ELF-1 (cell line): ENCODE data around the gene METRNL.

Experiments
- DNase-seq: peaks from one replicate; pipeline ENCODE4 v3.0.0-alpha.2; 2016; ENCODE audit warnings: low read depth, low spot score

METRNL gene

DNA sequence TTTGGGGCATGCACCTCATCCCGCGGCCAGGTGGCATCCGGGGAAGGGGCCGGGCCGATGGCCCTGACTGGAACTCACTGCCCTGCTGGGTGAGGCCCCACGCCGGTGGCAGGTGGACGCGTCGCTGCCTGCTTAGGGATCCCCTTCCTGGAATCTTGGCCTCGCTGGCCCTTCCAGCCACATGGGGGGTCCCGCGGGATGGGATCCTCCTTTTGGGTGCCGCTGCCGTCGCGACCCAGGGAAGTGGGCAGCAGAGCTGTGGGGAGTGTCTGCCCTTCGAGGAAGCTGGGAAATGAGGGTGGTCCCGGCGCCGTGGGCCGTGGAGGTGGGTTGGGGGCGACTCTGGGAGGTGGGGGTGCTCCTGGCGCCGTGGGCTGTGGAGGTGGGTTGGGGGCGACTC is 12.8 kb downstream of the METRNL start:
- no peak for DNase-seq

DNA sequence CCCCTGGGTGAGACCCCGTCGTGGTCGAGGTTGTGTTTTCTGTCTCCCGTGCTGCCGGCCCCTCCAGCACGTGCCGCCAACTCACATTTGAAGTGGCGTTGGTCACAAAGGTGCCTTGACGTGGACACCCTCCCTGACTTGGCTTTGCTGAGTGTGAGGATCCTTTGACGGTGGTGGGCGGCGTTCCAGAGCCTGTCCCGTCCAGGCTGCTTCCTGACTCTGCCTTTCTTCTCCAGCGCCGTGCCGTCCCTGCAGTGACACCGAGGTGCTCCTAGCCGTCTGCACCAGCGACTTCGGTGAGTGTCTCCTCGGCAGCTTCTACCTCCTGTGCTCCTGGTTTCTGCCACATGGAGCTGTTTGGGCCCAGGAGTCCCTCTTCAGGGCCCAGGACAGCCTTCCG is 13.5 kb downstream of the METRNL start:
- no peak for DNase-seq

DNA sequence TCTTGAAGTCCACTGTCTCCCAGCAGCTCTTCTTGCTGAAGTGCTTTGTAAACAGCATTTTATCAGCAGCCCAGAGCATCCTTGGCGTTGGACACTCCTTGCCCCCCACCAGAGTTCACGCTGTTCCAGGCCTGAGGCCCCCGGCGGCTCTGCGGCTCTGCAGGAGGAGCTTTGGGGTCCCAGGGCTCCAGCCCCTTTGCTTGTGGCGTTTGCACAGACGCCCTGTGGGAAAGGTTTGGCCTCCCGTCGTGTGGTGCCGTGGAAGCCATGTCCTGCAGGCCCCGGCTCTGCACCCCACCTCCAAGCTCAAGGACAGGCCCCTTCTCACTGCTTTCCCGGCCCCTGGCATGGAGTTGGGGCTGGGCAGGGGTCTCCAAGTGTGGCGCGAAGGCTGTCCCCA is 14.1 kb downstream of the METRNL start:
- DNase-seq, result no peak

- no peak for DNase-seq
Measured at GRCh38 chr17:83094291-83094690, 14.9 kb downstream of the METRNL start.

- no peak for DNase-seq
Measured at GRCh38 chr17:83095016-83095415, 15.6 kb downstream of the METRNL start.

DNA sequence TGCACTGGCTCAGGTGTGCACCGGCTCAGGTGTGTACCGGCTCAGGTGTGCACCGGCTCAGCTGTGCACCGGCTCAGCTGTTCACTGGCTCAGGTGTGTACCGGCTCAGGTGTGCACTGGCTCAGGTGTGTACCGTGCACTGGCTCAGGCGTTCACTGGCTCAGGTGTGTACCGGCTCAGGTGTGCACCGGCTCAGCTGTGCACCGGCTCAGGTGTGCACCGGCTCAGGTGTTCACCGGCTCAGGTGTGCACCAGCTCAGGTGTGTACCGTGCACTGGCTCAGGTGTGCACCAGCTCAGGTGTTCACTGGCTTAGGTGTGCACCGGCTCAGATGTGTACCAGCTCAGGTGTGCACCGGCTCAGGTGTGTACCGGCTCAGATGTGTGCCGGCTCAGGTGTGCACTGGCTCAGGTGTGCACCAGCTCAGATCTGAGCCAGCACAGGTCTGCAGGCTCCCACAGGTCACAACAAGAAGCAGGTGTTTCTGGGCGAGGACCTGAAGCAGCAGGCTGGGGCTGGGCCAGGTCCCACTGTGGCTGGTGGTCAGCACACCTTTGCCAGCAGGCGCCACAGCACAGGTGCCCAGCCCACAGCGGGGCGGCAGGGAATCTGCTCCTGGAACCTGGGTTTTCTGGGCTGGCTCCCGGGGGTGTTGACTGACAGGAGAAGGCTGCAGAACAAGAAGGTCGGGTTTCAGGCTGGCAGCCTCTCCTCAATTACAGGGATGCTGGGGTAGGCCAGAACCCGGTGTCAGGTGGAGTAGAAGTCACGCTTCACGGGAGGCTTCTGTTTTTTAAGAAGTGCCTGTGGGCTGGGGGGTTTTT is 17.2 kb downstream of the METRNL start:
- peak; percentile 70 for DNase-seq

DNA sequence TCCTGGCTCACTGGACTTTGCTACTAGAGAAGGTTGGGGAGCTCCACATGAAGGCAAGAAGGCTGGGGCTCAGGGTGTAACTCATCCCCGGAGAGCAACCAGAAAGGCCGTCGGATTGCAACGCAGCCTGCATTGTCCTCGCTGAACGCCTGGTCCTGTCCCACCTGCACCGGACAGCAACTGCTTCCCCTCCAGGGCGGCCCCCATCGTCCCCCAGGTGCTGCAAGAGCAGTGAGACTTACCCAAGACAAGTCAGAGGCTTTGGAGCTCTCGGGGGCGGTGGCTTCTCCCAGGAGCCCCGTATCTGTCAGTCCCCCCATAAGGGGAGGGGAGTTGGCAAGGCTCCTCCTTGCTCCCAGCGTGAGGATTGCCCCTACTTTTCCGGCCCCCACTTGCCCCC is 18.4 kb downstream of the METRNL start:
- DNase-seq, result no peak

GRCh38 chr17:83098241-83099085 is 19.1 kb downstream of the METRNL start:
- DNase-seq, result no peak

DNA sequence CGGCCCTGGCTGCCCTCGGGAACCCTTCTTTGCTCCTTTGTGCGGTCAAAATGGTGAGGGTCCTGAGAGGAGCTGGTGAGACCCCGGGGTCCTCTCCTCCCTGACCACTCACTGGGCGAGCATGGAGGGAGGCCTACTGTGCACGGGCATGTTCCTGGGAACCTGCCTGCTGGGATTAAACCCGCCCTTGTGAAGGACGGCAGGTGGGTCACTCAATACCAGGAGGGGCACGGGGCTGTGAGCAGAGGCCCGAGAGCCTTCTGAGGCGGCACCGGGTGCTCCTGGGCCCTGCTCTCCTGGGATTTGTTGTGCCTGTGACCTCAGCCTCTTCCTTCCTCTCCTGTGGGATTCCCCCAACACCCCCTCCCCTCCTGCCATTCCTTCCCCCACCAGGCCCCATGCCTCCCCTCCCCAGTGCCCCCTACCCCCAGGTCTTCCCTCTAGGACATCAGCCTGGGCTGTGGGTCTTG is 19.7 kb downstream of the METRNL start:
- no peak for DNase-seq

DNA sequence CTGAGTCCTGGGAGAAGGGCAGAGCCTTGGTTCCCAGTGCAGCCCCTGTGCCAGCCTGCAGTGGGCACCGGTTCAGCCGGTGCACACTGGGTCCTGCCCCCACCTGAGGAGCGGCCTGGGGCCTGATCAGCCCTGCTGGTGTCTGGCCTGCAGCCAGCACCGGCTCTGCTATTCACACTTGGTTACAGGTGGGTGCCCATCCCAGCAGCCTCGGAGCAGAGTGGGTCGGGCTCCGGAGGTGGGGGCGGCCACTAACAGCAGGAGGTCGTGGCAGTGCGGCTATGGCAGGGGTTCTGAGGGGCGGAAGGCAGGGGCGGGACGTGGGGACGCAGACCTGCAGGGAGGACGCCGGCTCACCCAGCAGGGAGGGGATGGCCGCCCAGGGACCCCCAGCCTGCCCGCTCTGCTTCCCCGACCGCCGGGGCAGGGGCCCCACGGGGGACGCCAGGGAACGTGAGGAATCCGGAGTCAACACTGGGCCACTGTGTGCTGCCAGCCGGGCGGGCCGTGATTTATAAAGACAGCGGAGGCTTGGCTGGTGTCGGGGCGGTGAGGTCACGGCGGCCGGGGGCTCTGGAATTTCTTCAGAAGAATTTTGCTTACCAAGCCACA is 20.3 kb downstream of the METRNL start:
- no peak for DNase-seq

DNA sequence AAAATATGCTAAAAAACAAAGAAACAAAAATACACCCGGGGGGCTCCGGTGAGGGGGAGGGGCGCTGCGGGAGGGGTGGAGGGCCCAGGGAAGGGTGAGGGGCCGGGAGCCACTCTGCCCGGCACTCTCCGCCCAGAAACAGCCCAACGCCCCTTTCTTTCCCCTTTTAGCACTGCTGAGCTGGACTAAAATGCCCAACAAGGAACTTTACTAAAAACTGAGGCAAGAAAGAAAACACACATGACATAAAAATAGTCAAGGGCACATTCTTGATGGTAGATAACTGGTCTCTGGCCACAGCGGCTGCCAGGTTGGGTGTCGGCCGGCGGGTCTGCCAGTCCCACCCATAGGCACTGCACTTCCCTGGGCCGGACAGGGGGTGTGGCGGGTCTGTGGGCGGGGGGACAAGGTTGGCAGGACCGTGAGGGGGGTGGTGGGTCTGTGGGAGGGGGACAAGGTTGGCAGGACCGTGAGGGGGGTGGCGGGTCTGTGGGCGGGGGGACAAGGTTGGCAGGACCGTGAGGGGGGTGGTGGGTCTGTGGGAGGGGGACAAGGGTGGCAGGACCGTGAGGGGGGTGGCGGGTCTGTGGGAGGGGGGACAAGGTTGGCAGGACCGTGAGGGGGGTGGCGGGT is 20.9 kb downstream of the METRNL start:
- DNase-seq, result no peak

DNA sequence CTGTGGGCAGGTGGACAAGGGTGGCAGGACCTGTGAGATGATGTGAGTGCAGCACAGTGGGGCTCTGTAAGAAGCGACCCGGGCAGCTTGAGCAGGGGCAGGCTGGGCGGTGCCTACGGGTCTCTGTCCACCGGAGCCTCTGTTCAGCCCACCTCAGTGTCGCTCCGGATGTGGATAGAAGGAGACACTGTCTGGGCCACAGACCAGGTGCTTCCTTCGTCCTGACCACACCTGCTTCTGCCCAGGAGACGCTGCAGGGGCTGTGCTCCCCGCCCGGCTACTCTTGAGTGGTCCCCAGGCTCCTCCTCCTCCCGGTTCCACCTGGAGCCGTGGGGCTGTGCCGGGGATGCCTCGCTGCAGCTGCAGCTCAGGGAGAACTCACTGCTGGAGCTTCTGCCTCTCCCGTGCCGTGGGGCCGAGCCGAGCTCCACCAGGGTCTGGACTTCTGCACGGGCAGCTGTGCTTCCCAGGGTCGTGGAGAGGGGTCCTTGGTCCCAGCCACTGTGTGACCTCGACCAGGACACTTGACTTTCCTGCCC is 21.5 kb downstream of the METRNL start:
- DNase-seq, result no peak

GRCh38 chr17:83101805-83102480 is 22.5 kb downstream of the METRNL start:
- no peak for DNase-seq

DNA sequence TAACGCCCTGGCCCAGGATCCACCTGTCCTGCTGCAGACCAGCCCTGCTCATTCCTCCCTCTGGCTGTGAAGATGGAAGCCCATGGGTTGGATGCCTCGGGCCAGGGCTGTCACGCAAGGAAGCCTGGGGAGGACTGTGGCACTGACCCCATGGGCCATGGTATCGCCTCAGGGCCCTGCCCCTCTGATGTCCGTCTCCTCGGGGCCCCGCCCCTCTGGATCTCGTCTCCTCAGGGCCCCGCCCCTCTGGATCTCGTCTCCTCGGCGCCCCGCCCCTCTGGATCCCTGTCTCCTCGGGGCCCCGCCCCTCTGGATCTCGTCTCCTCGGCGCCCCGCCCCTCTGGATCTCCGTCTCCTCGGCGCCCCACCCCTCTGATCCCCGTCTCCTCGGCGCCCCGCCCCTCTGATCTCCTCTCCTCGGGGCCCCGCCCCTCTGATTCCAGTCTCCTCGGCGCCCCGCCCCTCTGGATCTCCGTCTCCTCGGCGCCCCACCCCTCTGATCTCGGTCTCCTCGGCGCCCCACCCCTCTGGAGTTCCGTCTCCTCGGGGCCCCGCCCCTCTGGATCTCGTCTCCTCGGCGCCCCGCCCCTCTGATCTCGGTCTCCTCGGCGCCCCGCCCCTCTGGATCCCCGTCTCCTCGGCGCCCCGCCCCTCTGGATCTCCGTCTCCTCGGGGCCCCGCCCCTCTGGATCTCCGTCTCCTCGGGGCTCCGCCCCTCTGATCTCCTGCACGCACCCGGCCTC is 24.0 kb downstream of the METRNL start:
- DNase-seq, result peak; percentile 64

GRCh38 chr17:83103943-83104311 is 24.5 kb downstream of the METRNL start:
- no peak for DNase-seq

DNA sequence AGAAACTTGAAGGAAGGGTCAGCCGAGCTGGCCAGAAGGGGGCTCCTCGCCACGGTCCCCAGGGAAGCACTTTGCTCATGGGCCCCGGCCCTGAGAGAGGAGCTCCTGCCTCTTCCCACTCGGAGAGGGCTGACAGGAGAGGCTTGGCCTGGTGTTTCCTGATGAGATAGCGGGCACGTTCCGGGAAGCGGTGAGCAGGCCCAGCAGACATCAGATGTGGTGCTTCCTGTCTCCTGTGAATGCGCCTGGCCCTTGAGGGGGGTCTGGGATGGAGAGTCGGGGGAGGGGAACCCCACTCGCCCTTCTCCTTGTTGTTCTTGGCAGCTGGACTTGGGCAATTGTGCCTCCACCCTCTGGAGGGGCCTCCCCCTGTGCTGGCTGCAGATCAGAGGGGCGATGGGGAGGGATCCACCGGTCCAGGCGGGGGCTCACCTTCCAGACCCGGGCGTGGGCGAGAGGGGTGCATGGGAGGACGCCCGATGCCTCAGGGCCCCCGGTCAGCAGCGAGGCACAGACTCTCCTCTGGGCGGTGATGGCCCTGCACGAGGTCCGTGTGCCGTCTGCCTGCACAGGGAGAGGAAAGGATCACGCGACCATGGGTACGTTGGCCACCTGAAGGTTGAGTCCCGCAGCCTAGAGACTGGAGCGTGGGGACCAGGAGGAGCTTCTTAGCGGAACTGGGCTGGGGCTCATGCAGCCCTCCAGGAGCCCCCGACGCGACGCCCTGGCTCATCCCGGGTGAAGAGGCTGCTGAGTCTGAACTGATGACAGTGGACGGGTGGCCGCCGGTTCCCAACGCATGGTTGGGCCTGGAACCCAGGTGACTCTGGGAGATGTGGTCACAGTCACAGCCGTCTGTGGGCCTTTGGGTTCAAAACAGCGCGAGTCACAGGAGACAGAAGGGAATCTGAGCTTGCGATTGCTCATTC is 25.4 kb downstream of the METRNL start:
- DNase-seq, result no peak

DNA sequence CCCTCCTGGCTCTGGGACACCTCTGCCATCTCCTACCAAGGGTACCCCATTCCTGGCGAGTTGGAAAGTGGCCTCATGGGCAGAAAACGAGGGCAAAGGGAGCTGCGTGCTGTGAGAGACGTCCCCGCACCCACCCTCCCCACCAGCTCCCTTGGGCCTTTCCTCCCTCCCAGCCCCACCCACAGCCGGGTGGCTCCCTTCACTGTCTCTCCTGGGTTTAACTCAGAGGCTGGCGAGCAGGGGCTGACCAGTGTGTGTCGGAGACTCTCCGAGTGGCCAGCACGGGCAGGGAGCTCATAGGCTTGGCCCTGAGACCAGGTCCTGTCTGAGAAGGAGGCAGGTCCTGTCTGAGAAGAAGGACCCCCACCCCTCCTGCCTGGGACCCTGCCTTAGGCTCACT is 26.1 kb downstream of the METRNL start:
- DNase-seq, result no peak

- no peak for DNase-seq
Measured at GRCh38 chr17:83106056-83106588, 26.7 kb downstream of the METRNL start.
